HFF-Myc (cell line): ENCODE results near the gene ALK.

Experiments
- DNase-seq: peaks from one replicate; pipeline ENCODE4 v3.0.0-alpha.2; 2011; ENCODE audit warnings: low read depth; ENCODE audit errors: extremely low read depth
- H3K4me3 ChIP-seq: replicated peaks from 2 replicates; pipeline ENCODE4 v1.5.1; 2011; ENCODE audit warnings: low read depth, mild to moderate bottlenecking, control low read depth, low read length
- CTCF ChIP-seq: IDR thresholded peaks from 2 replicates; pipeline ENCODE4 v1.5.1; 2012; ENCODE audit warnings: mild to moderate bottlenecking, low read depth, low read length, control low read depth; ENCODE audit errors: missing control alignments

ALK gene

GRCh38 chr2:29579495-29580169, 341.8 kb downstream of the ALK start:
- DNase-seq = no peak
- H3K4me3 ChIP-seq = no peak overlapping the region
- no peak for TF ChIP-seq CTCF

GRCh38 chr2:29578084-29578598, 343.2 kb downstream of the ALK start:
- no peak overlapping the region for H3K4me3 ChIP-seq
- TF ChIP-seq CTCF = no peak
- DNase-seq = no peak

- no peak overlapping the region for H3K4me3 ChIP-seq
- TF ChIP-seq CTCF = no peak
- no peak for DNase-seq
Measured at GRCh38 chr2:29576231-29576630, 345.2 kb downstream of the ALK start.

- DNase-seq = no peak
- TF ChIP-seq CTCF = no peak
Measured at GRCh38 chr2:29575370-29575890, 346.0 kb downstream of the ALK start.

DNA sequence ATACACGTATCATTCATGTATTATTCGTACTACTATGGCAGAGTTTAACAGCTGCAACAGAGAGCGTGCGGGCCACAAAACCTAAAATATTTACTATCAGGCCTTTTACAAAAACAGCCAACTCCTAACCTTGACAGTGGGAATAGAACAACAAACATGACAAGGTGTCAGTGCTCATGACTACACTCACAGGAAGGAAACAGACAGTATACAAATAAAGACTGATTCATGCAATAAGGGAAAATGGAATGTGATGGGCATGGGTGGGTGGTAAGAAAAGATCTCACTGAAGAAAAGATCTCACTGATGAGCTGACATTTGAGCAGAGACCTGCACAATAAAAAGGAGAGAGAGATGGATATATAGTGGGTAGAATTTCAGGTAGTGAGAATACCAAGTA, 347.8 kb downstream of the ALK start:
- TF ChIP-seq CTCF = no peak
- DNase-seq = no peak
- no peak overlapping the region for H3K4me3 ChIP-seq

More at GRCh38 chr2:29575370-29575890, 346.0 kb downstream of the ALK start:
- H3K4me3 ChIP-seq = no peak overlapping the region

GRCh38 chr2:29573147-29573546, 348.2 kb downstream of the ALK start:
- no peak for TF ChIP-seq CTCF
- no peak for DNase-seq
- H3K4me3 ChIP-seq = no peak overlapping the region

- TF ChIP-seq CTCF = no peak
- H3K4me3 ChIP-seq = no peak overlapping the region
- no peak for DNase-seq
Measured at GRCh38 chr2:29570539-29570938, 350.8 kb downstream of the ALK start.
